Erythroblast (primary cell): ENCODE measurements around the gene SPDYC.
"Not testable (repeated sequence)": the region's sequence is repeated elsewhere in the genome, so short reads cannot be mapped to it uniquely, and the experiment has no call there.

Source experiments
- GATA1 ChIP-seq: IDR thresholded peaks from 2 replicates; pipeline ENCODE4 v1.6.1; 2011; ENCODE audit warnings: low read depth, mild to moderate bottlenecking, control low read depth, low read length, moderate library complexity
- POLR2A ChIP-seq: IDR thresholded peaks from 2 replicates; pipeline ENCODE4 v1.6.1; 2011; ENCODE audit warnings: mild to moderate bottlenecking, low read length

DNA sequence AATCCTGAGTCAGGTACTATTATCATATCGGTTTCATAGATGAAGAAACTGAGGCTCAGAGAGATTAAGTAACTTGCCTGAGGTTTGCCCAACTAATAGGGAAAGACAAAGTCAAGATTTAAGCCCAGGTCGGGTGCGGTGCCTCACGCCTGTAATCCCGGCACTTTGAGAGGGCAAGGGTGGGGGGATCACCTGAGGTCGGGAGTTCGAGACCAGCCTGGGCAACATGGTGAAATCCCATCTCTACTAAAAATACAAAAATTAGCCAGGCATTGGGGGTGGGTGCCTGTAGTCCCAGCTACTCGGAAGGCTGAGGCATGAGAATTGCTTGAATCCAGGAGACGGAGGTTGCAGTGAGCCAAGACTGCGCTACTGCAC, 19.9 kb upstream of the SPDYC start:
- TF ChIP-seq POLR2A, GATA1: not testable (repeated sequence)
